ENCODE measurements around the gene PI16.

Gene PI16

DNA sequence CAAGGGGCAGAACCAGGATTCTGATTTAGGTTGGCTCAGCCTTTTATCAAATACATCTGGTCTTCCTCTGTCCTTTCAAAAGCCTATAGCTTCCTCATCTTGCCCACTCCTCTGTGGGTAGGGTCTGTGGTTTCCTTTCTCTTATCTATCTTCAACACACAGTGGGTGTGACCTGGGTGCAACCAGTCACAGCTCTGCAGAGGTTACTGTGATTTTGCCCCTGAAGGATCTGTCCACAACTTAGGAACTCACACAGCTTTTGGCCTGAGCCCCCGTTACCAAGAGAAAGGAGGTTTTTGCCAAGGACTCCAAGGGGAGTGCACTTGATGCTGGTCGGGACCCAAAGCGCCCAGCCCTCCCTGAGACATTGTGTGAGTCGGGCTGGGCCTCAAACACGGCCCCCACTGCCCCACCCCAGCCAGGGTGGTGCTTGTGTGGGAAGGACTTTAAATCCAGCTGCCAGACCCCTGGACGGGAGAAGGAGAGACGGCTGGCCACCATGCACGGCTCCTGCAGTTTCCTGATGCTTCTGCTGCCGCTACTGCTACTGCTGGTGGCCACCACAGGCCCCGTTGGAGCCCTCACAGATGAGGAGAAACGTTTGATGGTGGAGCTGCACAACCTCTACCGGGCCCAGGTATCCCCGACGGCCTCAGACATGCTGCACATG, at the start of gene PI16:
PI16 (plus strand) TSS at position 477 of the 670 bp plus-strand sequence; CDS start at position 500, 23 bp downstream.
- DNase-seq (ENCODE audit: low spot score), result no peak

- DNase-seq (ENCODE audit: low spot score), result no peak
Observed at GRCh38 chr6:36904851-36905393, 49.6 kb upstream of the PI16 start.

GRCh38 chr6:36906539-36907325, 47.8 kb upstream of the PI16 start:
- no peak for DNase-seq (ENCODE audit: low spot score)

GRCh38 chr6:36907781-36908180, 46.8 kb upstream of the PI16 start:
- no peak for DNase-seq (ENCODE audit: low spot score)

DNA sequence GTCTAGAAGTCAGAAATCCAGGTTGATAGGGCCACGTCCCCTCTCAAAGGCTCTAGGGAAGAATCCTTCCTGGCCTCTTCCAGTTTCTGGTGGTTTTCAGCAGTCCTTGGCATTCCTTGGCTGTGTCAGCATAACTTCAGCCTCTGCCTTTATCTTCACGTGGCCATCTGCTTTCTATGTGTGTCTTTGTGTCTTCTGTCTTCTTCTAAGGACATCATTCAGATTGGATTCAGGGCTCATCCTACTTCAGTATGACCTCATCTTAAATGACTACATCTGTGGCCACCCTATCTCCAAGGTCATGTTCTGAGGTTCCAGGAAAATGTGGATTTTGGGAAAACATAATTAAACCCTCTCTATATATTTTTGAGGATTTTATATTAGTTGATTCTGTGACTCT, 45.8 kb upstream of the PI16 start:
- DNase-seq (ENCODE audit: low spot score), result no peak

DNA sequence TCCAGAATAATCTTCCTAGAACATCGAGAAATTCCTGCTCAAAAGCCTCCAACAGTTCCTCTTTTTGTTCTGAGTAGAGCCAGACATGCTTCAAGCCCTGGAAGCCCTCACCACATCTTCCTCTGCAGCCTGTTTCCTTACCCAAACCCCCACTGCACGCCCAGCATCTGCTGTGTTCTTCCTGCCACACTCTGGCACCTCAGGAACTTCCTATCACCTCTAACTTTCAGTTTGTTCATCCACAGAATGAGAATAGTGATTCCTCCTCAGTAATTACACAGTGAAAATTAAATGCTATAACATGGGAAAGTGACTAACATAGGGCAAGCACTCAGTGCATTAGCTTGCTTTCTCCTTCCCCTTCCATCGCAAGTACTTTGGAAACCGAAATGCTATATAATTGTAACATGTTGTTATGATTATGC, 42.5 kb upstream of the PI16 start:
- no peak for DNase-seq (ENCODE audit: low spot score)

- DNase-seq (ENCODE audit: low spot score), result peak; percentile 84
Observed at GRCh38 chr6:36912586-36912985, 42.0 kb upstream of the PI16 start.

GRCh38 chr6:36913082-36913481, 41.5 kb upstream of the PI16 start:
- DNase-seq (ENCODE audit: low spot score), result no peak

- DNase-seq (ENCODE audit: low spot score), result no peak
Observed at GRCh38 chr6:36914227-36914794, 40.2 kb upstream of the PI16 start.

GRCh38 chr6:36915599-36915998, 38.9 kb upstream of the PI16 start:
- DNase-seq (ENCODE audit: low spot score), result no peak

DNA sequence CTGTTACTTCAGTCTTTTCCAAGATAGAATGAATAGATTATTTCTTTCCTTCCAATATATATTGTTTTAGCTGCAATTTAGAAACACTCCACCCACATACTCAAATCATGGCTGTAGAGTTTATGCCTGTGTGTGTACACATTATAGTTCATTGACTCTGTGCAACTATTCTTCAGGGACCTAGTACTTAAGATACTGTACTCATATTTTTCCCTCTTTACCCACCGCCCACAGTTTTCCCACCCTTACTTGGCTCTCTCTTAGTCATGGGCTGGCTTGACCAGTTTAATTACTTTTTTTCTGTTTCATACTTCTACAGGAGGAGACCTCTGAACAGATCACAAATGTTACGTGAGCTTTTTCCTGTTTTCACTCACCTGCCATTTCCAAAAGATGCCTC, 38.4 kb upstream of the PI16 start:
- DNase-seq (ENCODE audit: low spot score), result no peak

GRCh38 chr6:36917541-36918193, 36.9 kb upstream of the PI16 start:
- peak; percentile 82 for DNase-seq (ENCODE audit: low spot score)

DNA sequence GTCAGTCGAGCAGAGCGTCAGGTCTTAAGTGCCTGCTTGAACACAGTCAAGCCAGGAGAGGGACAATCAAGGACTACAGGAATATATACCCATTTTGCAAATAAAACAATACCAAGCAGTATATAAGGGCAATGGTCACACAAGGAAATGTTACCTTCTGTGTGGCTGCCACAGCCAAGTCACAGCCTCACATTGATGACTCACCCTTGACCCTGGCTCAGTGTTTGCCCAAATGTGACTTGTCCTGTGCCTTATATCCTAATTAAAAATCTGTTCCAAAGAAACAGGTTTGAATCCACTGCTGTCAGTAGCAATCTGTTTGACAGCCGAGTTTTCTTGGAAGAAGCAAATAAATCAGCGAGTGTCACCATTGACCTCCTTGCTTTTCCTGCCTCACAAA, 34.5 kb upstream of the PI16 start:
- DNase-seq (ENCODE audit: low spot score), result no peak

DNA sequence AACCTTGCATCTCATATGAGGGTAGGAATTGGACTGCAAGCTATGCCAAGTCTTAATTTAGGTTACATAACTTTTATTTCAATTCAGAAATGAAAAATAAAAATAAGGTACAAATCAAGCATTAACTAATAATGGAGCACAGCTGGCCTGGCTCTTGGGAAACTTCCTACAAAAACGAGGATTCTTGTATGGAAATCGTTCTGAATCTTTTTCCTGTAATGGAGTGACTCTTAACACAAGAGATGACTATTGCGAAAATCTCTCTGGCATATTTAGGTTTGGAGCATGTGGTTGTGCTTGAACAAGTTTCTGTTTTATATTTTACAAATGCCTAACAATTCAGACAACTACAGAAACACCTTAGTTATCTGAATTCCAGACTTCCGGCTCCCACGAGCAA, 34.0 kb upstream of the PI16 start:
- peak; percentile 35 for DNase-seq (ENCODE audit: low spot score)

DNA sequence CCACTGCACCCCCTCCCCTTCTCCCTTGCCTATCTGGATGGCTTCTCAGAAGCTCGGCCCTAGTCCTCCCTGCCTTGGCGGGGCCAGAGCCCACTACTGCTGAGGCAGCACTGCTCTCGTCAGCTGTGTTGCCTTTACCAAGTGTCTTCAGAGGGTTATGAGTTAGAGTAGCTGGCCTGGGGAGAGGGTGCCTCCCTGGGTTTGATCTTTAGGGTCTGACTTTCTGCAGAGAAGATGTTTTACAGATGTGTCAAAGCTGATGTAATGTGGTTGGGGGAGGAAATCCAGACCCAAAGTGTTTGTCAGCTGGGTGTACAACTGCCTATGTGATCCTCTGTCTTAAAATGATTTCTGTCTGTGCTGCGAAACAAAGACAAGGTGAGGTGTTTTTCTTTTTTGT, 30.4 kb upstream of the PI16 start:
- DNase-seq (ENCODE audit: low spot score), result peak; percentile 37

DNA sequence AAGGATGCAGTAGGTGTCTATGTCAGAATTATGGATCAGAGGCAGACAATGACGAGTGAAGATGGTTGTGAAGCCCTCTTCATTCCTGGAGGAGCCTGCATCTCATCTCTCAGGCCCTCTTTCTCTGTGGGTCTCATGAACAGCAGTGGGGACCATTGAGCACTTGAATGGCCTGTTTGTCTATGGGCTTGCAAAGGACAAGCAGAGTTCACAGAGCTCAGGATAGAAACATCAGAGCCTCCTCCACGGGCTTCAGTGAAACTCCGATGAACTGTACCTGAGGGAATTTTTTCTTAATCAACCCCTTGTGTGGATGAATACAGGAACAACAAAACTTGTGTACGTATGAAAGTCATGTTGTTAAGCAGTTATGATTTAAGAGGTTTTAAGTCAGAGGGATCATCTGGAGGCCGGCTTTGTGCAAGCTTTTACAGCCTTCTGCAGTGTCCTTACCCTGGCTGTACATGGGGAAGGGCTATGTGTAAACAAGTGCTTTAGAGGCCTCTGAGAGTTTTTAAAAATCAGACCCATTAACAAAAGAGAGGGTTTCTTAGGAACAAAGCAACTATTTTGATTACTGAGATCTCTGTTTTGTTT, 29.7 kb upstream of the PI16 start:
- no peak for DNase-seq (ENCODE audit: low spot score)

GRCh38 chr6:36925809-36926208, 28.7 kb upstream of the PI16 start:
- no peak for DNase-seq (ENCODE audit: low spot score)

- DNase-seq (ENCODE audit: low spot score), result no peak
Observed at GRCh38 chr6:36926708-36927513, 27.6 kb upstream of the PI16 start.

GRCh38 chr6:36927691-36928546, 26.6 kb upstream of the PI16 start:
- peak; percentile 61 for DNase-seq (ENCODE audit: low spot score)

DNA sequence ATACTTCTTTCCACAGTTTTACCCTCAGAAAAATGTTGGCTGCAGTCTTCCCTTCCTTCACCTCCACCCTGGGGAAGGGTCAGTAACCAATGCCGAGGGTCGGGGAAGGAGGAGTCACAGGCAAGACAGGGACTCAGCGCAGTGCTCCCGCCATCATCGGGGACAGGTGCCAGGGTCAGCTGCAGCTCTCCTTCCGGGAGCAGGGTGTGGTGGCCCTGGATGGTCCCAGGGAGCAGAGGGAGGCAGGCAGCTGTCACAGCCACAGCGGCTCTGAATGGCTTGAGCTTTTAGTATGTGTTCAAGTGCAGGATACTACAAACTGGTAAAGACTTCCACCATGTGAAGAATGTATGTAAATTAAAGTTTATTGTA, 26.0 kb upstream of the PI16 start:
- DNase-seq (ENCODE audit: low spot score), result no peak

Data from GM03348 (cell line).